Tibial artery (tissue), 4 donors: ENCODE measurements around the gene NOP53.
"Not testable (repeated sequence)": the region's sequence is repeated elsewhere in the genome, so short reads cannot be mapped to it uniquely, and the experiment has no call there.

Experiments
- DNase-seq, 2 donors: peaks; one replicate each; pipeline ENCODE4 v3.0.0-alpha.2; 2019
- H3K27ac ChIP-seq, 2 donors: fragments of 200-600 bp; sonication (generic) in 1 of 2; 1 replicate in 1 of 2; 2 replicates in 1 of 2; pipeline ENCODE4 v1.5.1; 2018 to 2019; ENCODE audit warnings: mild to moderate bottlenecking in 1 of 2
- H3K27me3 ChIP-seq, 2 donors: fragments of 200-600 bp; sonication (generic) in 1 of 2; one replicate each; pipeline versions ENCODE4 v1.5.1 to v1.6.0; 2016 to 2019
- H3K36me3 ChIP-seq, 3 donors: fragments of 200-600 bp; sonication (generic) in 2 of 3; one replicate each; pipeline ENCODE4 v1.5.1; 2016 to 2019; ENCODE audit warnings: mild to moderate bottlenecking in 2 of 3
- H3K4me1 ChIP-seq, 4 donors: fragments of 200-600 bp; sonication (generic) in 2 of 4; 1 replicate in 3 of 4; 2 replicates in 1 of 4; pipeline ENCODE4 v1.5.1; 2016 to 2019
- H3K4me3 ChIP-seq, 2 donors: fragments of 200-600 bp; sonication (generic) in 1 of 2; 1 replicate in 1 of 2; 2 replicates in 1 of 2; pipeline ENCODE4 v1.5.1; 2018 to 2019; ENCODE audit warnings: mild to moderate bottlenecking in 2 of 2
- H3K9me3 ChIP-seq, 3 donors: fragments of 200-600 bp; sonication (generic) in 1 of 3; one replicate each; pipeline ENCODE4 v1.5.1; 2016 to 2019
- intact Hi-C: fragments of 100-400 bp; cut with DNase I; formaldehyde crosslinking; loops from one replicate; pipeline ENCODE4 v1.15.0; 2023; ENCODE audit warnings: low total_unique reads
- TF ChIP-seq, protein P1 (sequence below), 2 experiments: fragments of 200-600 bp in 1 of 2; fragments of 450-650 bp in 1 of 2; IDR thresholded peaks; one replicate each; pipeline ENCODE4 v1.5.1; 2017 to 2019; ENCODE audit warnings: antibody characterized with exemption in 2 of 2, mild to moderate bottlenecking in 1 of 2, moderate library complexity in 1 of 2

The NOP53 gene

GRCh38 chr19:47742634-47743033, 2.7 kb upstream of the NOP53 start:
- intact Hi-C loops = loop anchor here (1.0 kb wide), 1 partner anchor 29 kb away; the partner anchor contains the start of gene EHD2
- Histone ChIP-seq H3K4me3 (peak overlapping the region; percentile 34 to 47), H3K27ac (peak overlapping the region; percentile 94 to 98), H3K9me3 (no peaks in the 10 kb centered on the region), H3K4me1 (peaks cover 4 to 45% (median 30%) of the 10 kb centered on the region in 4 donors), H3K36me3 (peaks cover 39 to 54% (median 42%) of the 10 kb centered on the region in 3 donors), H3K27me3 (no peaks in the 10 kb centered on the region)
- DNase-seq = peak in 1 of 2 donors; percentile 75
- TF ChIP-seq, protein P1, sequence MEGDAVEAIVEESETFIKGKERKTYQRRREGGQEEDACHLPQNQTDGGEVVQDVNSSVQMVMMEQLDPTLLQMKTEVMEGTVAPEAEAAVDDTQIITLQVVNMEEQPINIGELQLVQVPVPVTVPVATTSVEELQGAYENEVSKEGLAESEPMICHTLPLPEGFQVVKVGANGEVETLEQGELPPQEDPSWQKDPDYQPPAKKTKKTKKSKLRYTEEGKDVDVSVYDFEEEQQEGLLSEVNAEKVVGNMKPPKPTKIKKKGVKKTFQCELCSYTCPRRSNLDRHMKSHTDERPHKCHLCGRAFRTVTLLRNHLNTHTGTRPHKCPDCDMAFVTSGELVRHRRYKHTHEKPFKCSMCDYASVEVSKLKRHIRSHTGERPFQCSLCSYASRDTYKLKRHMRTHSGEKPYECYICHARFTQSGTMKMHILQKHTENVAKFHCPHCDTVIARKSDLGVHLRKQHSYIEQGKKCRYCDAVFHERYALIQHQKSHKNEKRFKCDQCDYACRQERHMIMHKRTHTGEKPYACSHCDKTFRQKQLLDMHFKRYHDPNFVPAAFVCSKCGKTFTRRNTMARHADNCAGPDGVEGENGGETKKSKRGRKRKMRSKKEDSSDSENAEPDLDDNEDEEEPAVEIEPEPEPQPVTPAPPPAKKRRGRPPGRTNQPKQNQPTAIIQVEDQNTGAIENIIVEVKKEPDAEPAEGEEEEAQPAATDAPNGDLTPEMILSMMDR (IDR thresholded peaks at IDR 0.05) = no peak

GRCh38 chr19:47746129-47746528, 783 bp downstream of the NOP53 start:
- H3K9me3 ChIP-seq, intact Hi-C loops, H3K27me3 ChIP-seq, DNase-seq: not testable (repeated sequence)
- Histone ChIP-seq H3K27ac (peak overlapping the region; percentile 86 to 95), H3K36me3 (peaks cover 38 to 53% (median 41%) of the 10 kb centered on the region in 3 donors), H3K4me3 (peak overlapping the region; percentile 73 to 82), H3K4me1 (peaks cover 4 to 49% (median 35%) of the 10 kb centered on the region in 4 donors)

DNA sequence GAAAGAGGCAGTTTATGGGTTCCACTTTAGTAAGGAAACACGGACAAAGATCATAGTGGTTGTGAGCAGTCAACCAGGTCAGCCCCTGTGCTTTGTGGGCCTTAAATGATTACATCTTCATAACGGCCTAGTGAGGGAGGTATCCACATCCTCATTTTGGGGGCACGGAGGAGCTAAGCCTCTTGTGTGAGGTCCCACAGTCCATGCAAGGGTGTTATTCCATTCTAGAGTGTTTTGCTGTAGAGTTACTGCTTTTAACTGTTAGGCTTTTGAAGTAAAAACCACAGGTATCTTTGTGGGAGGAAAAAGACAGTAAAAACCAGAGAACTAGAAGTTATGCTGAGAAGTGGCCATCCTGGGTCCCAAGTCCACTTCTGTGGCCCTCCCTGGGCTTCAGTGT, 4.0 kb downstream of the NOP53 start:
- Histone ChIP-seq H3K4me3 (no peak overlapping the region), H3K27me3 (no peaks in the 10 kb centered on the region), H3K36me3 (peaks cover 61 to 76% (median 63%) of the 10 kb centered on the region in 3 donors), H3K4me1 (peaks cover 0 to 33% (median 17%) of the 10 kb centered on the region in 4 donors), H3K9me3 (no peaks in the 10 kb centered on the region), H3K27ac (no peak overlapping the region)
- intact Hi-C loops = no loop called here
- DNase-seq = no peak
- TF ChIP-seq, protein P1 (IDR thresholded peaks at IDR 0.05) = no peak

DNA sequence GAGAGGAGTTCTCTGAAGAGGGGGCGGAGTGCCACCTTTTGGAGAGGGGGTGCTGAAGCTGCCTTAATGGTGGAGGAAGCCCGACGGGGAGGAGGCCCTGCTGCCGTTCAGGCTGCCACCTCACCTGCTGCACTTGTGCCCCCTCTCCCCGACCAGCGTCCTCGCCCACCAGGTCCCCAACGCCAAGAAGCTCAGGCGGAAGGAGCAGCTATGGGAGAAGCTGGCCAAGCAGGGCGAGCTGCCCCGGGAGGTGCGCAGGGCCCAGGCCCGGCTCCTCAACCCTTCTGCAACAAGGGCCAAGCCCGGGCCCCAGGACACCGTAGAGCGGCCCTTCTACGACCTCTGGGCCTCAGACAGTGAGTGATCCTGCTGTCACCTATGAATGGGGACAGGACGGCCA, 5.4 kb downstream of the NOP53 start:
- Histone ChIP-seq H3K36me3 (peaks cover 75 to 90% (median 77%) of the 10 kb centered on the region in 3 donors), H3K27me3 (no peaks in the 10 kb centered on the region), H3K4me3 (no peak overlapping the region), H3K9me3 (no peaks in the 10 kb centered on the region), H3K4me1 (peaks cover 0 to 26% (median 11%) of the 10 kb centered on the region in 4 donors), H3K27ac (no peak overlapping the region)
- DNase-seq = no peak
- TF ChIP-seq, protein P1 (IDR thresholded peaks at IDR 0.05) = no peak
- intact Hi-C loops = no loop called here

DNA sequence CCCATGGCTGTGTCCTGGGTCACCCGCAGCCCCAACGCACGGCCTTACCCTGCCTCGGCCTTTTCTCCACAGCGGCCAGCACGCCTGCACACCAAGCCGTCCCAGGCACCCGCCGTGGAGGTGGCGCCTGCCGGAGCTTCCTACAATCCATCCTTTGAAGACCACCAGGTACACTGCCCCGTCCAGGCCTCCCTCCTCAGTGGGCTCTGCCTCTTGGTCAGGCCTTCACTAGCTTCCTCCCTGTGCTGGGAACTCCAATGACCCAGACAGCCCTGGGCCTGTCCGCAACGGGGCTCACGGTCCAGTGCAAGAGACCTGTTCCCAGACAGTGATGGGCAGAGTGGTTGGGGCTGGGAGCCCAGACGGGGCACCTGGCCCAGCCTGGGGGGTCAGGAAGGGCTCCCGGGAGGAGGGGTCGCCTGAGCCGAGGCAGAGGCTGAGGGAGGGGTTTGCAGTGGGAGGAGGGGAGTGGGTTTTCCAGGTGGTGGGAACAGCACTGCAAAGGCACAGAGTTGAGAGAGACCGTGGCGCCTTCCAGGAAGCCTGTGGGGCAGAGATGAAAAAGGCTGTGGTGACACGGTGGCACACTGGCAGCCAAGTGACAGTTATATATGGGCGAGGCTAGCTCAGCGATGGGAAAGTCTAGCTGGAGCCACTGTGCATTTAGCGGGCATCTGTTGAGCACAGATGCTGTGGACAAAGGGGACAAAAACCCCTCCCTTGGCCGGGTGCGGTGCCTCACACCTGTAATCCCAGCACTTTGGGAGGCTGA, 7.3 kb downstream of the NOP53 start:
- TF ChIP-seq, protein P1 (IDR thresholded peaks at IDR 0.05) = no peak
- no peak for DNase-seq
- intact Hi-C loops = no loop called here
- H3K36me3 ChIP-seq = peaks cover 93 to 99% (median 96%) of the 10 kb centered on the region in 3 donors
- peaks cover 0 to 13% (median 0%) of the 10 kb centered on the region in 4 donors for H3K4me1 ChIP-seq
- no peaks in the 10 kb centered on the region for H3K27me3 ChIP-seq
- H3K9me3 ChIP-seq = no peaks in the 10 kb centered on the region
- H3K27ac ChIP-seq = no peak overlapping the region
- H3K4me3 ChIP-seq = no peak overlapping the region
